Progenitor cell of endocrine pancreas (in vitro differentiated cells): ENCODE results near the gene BPIFB2. TPM values are rescaled to one million over a fixed set of nuclear protein-coding genes. Genes with fewer than 3 reads are reported as not detected.

Source experiments
- DNase-seq: peaks from one replicate; pipeline ENCODE4 v3.0.0; 2021; ENCODE audit warnings: low spot score; ENCODE audit not compliant: unreplicated experiment
- H3K27ac Mint-ChIP-seq: 2 replicates; pipeline ENCODE4 v1.8.0; 2021; ENCODE audit warnings: mild to moderate bottlenecking, moderate library complexity, mixed read lengths
- H3K27me3 Mint-ChIP-seq: 2 replicates; pipeline ENCODE4 v1.8.0; 2021; ENCODE audit warnings: mixed read lengths
- H3K36me3 Mint-ChIP-seq: 2 replicates; pipeline ENCODE4 v1.8.0; 2022; ENCODE audit warnings: mixed read lengths; ENCODE audit not compliant: insufficient read depth
- H3K4me1 Mint-ChIP-seq: 2 replicates; pipeline ENCODE4 v1.8.0; 2021; ENCODE audit warnings: low read depth, mixed read lengths
- H3K4me3 Mint-ChIP-seq: 2 replicates; pipeline ENCODE4 v1.8.0; 2021; ENCODE audit warnings: low read depth, mild to moderate bottlenecking, moderate library complexity, mixed read lengths
- H3K9me3 Mint-ChIP-seq: 2 replicates; pipeline ENCODE4 v1.8.0; 2021; ENCODE audit warnings: low read depth, mixed read lengths
- total RNA-seq: library from RNA; stranded (reverse); gene quantifications from 2 replicates; pipeline ENCODE4 v1.2.1, GENCODE V29; 2021
- TF ChIP-seq, protein P1 (sequence below): fragments of 200-600 bp; sonication (generic); IDR thresholded peaks from one replicate; pipeline ENCODE4 v1.5.0; 2021; ENCODE audit warnings: antibody characterized with exemption, mild to moderate bottlenecking; ENCODE audit not compliant: unreplicated experiment

The BPIFB2 gene
- total RNA-seq, 1 donor from 2014 or later, result not detected

DNA sequence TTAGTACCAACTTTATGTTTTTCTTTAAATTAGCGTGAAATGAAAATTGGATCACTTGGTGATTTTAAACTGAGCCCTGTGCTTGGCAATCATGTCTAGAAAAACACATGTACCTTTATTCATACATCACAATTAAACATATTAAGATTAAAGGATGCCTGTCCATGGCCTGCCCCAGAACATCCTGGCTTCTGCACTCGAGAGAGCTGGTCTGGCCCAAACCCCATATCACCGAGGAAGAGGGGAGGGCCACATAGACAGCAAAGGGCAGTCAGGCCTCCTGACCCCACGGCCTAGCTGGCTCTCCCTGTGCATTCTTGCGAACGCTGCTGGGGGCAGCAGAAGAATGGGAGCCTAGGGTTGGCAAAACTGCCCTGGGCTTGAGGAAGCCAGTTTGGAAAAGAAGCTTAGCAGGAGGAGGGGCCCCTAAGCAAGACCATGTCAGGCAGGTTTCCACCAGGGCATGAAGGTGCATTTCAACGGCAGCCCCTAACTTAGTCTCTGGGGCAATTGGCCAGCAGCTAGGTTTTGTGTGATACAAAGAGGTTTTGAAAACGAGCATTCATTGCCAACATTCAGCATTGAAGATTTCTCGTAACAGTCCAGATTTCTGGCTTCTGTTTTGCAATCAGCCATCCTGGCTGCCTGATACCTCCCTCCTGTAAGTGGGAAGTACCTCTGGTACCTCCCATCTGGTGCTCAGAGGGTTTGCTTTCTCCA is 54.8 kb downstream of the BPIFB2 start:
- TF ChIP-seq, protein P1, sequence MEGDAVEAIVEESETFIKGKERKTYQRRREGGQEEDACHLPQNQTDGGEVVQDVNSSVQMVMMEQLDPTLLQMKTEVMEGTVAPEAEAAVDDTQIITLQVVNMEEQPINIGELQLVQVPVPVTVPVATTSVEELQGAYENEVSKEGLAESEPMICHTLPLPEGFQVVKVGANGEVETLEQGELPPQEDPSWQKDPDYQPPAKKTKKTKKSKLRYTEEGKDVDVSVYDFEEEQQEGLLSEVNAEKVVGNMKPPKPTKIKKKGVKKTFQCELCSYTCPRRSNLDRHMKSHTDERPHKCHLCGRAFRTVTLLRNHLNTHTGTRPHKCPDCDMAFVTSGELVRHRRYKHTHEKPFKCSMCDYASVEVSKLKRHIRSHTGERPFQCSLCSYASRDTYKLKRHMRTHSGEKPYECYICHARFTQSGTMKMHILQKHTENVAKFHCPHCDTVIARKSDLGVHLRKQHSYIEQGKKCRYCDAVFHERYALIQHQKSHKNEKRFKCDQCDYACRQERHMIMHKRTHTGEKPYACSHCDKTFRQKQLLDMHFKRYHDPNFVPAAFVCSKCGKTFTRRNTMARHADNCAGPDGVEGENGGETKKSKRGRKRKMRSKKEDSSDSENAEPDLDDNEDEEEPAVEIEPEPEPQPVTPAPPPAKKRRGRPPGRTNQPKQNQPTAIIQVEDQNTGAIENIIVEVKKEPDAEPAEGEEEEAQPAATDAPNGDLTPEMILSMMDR, result no peak
- Mint-ChIP-seq H3K4me1 (no peaks in the 10 kb centered on the region), H3K27ac (no peak overlapping the region), H3K9me3 (no peaks in the 10 kb centered on the region), H3K36me3 (no peaks in the 10 kb centered on the region), H3K27me3 (peaks cover 6% of the 10 kb centered on the region), H3K4me3 (no peak overlapping the region)
- no peak for DNase-seq

DNA sequence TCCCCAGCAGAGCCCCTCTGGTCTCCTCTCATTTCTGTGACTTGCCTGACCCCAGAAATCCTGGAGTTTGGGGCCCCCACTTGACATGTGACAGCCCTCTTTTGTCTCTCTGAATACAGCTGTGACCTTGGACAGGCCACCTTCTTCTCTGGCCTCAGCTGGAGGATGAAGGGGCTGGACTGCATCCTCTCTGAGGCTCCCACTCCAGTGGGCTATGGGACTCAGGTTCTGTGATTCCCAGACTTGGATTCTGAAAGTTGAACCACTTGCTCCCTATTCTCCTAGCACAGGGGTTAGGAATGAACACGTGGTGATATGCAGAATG is 55.3 kb downstream of the BPIFB2 start:
- Mint-ChIP-seq H3K36me3 (no peaks in the 10 kb centered on the region), H3K9me3 (no peaks in the 10 kb centered on the region), H3K27me3 (peaks cover 6% of the 10 kb centered on the region), H3K27ac (no peak overlapping the region), H3K4me3 (no peak overlapping the region), H3K4me1 (no peaks in the 10 kb centered on the region)
- no peak for DNase-seq
- TF ChIP-seq, protein P1, result no peak

DNA sequence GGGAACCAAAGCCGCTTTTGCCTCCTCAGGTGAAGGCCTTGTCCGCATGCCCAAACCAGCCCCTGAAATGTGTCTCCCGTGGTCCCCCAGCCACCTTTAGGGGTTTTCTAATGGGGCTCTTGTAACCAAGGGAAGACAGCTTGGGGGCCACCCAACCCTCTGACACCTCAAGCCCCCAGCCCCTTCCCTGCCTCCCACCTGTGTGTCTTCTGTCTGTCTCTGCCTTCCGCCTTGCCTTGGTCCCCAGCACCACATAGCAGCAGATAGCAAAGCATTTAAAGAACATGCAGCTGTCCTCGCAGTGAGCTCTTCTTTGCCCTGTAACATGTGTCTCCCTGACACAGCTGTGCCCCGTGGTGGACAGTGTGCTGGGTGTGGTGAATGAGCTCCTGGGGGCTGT is 55.8 kb downstream of the BPIFB2 start:
- Mint-ChIP-seq H3K4me1 (no peaks in the 10 kb centered on the region), H3K9me3 (no peaks in the 10 kb centered on the region), H3K27me3 (peaks cover 8% of the 10 kb centered on the region), H3K4me3 (no peak overlapping the region), H3K27ac (no peak overlapping the region), H3K36me3 (no peaks in the 10 kb centered on the region)
- DNase-seq, result no peak
- TF ChIP-seq, protein P1, result no peak

DNA sequence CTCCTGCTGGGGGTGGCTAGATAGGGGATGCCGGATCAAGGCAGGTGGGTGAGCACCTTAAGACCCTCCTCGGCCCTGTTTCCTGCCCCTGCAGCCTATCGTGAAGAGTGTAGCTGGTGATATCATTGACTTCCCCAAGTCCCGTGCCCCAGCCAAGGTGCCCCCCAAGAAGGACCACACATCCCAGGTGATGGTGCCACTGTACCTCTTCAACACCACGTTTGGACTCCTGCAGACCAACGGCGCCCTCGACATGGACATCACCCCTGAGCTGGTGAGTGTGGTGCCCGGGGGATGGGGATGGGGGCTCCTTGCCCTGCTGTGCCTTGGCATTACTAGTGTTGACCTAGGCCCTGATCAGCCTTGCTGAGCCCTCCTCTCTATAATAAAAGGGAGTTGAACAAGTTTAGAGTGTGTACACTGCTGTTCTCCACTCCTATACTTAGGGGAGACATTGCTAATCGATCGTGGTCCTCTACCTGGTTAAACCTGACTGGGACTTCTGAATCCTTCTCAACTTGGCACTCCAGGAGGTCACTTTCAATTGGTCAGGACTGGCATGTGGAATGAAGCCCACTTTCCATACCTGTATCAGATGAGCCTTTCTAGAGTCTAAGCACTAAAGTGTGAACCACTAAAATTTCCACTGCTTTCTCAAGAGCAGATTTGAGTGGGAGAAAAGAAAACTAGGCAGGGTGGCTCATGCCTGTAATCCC is 57.2 kb downstream of the BPIFB2 start:
- H3K9me3 Mint-ChIP-seq, result no peaks in the 10 kb centered on the region
- H3K27me3 Mint-ChIP-seq, result peaks cover 12% of the 10 kb centered on the region
- no peak overlapping the region for H3K4me3 Mint-ChIP-seq
- no peak for DNase-seq
- H3K36me3 Mint-ChIP-seq, result no peaks in the 10 kb centered on the region
- H3K27ac Mint-ChIP-seq, result no peak overlapping the region
- TF ChIP-seq, protein P1, result no peak
- no peaks in the 10 kb centered on the region for H3K4me1 Mint-ChIP-seq

DNA sequence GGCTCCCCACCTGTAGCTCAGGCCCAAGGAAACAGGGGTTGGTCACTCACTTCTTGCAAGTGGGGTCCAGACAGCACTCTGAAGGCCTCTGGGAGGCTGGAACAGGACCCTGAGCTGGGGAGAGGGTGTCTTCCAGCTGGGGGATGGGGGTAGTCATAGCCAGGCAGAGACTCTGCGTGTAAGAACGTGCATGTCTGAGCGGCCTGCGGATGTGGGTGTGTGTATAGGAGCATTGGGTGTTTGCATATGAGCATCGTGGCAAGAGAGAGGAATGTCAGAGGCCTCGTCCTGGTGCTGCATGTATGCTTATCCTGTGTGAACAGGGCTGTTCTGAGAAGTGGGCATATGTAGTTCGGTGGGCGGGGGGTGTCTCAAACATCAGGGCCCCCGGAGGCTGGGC is 58.3 kb downstream of the BPIFB2 start:
- TF ChIP-seq, protein P1, result no peak
- H3K4me3 Mint-ChIP-seq, result no peak overlapping the region
- peak overlapping the region; percentile 56 for H3K27ac Mint-ChIP-seq
- H3K9me3 Mint-ChIP-seq, result no peaks in the 10 kb centered on the region
- no peaks in the 10 kb centered on the region for H3K36me3 Mint-ChIP-seq
- no peaks in the 10 kb centered on the region for H3K4me1 Mint-ChIP-seq
- peaks cover 12% of the 10 kb centered on the region for H3K27me3 Mint-ChIP-seq
- DNase-seq, result no peak
